ENCODE measurements around the gene DHRS2. TPM values are rescaled to one million over a fixed set of nuclear protein-coding genes. Genes with fewer than 3 reads are reported as not detected.

DHRS2 gene
- total RNA-seq, 2 donors from 2014 or later, result not detected

- no peaks in the 10 kb centered on the region for H3K9me3 ChIP-seq
- ATAC-seq (ENCODE audit: insufficient number of reproducible peaks, low FRiP score, low read depth) (no peak), DNase-seq (ENCODE audit: low spot score) (no peak)
- no peaks in the 10 kb centered on the region for H3K36me3 ChIP-seq
- no peaks in the 10 kb centered on the region for H3K4me1 ChIP-seq (ENCODE audit: control insufficient read depth in 1 of 2, low read depth in 2 of 2)
- TF ChIP-seq CTCF (IDR thresholded peaks at IDR 0.05), result no peak
- no peaks in the 10 kb centered on the region for H3K27me3 ChIP-seq (replicated peaks; ENCODE audit: insufficient read depth)
- H3K4me3 ChIP-seq, result no peak overlapping the region
- H3K27ac ChIP-seq, result no peak overlapping the region
Observed at GRCh38 chr14:23639891-23640523, 3.8 kb downstream of the DHRS2 start.

- ATAC-seq (ENCODE audit: insufficient number of reproducible peaks, low FRiP score, low read depth), result no peak
- H3K27ac ChIP-seq, result no peak overlapping the region
- H3K4me3 ChIP-seq, result no peak overlapping the region
- no peaks in the 10 kb centered on the region for H3K27me3 ChIP-seq (replicated peaks; ENCODE audit: insufficient read depth)
- H3K36me3 ChIP-seq, result no peaks in the 10 kb centered on the region
- H3K9me3 ChIP-seq, result no peaks in the 10 kb centered on the region
- no peak for DNase-seq (ENCODE audit: low spot score)
- H3K4me1 ChIP-seq (ENCODE audit: control insufficient read depth in 1 of 2, low read depth in 2 of 2), result no peaks in the 10 kb centered on the region
- no peak for TF ChIP-seq CTCF (IDR thresholded peaks at IDR 0.05)
Observed at GRCh38 chr14:23640524-23641141, 4.5 kb downstream of the DHRS2 start.

- no peak for ATAC-seq (ENCODE audit: insufficient number of reproducible peaks, low FRiP score, low read depth)
- H3K4me1 ChIP-seq (ENCODE audit: control insufficient read depth in 1 of 2, low read depth in 2 of 2), result no peaks in the 10 kb centered on the region
- no peaks in the 10 kb centered on the region for H3K27me3 ChIP-seq (replicated peaks; ENCODE audit: insufficient read depth)
- no peaks in the 10 kb centered on the region for H3K36me3 ChIP-seq
- no peak overlapping the region for H3K4me3 ChIP-seq
- H3K27ac ChIP-seq, result no peak overlapping the region
- H3K9me3 ChIP-seq, result no peaks in the 10 kb centered on the region
- DNase-seq (ENCODE audit: low spot score), result no peak
- TF ChIP-seq CTCF (IDR thresholded peaks at IDR 0.05), result no peak
Observed at GRCh38 chr14:23641180-23641914, 5.2 kb downstream of the DHRS2 start.

GRCh38 chr14:23641915-23642588 lies 5.9 kb downstream of the DHRS2 start:
- TF ChIP-seq CTCF (IDR thresholded peaks at IDR 0.05), result no peak
- no peaks in the 10 kb centered on the region for H3K36me3 ChIP-seq
- ATAC-seq (ENCODE audit: insufficient number of reproducible peaks, low FRiP score, low read depth) (no peak), DNase-seq (ENCODE audit: low spot score) (no peak)
- H3K27me3 ChIP-seq (replicated peaks; ENCODE audit: insufficient read depth), result no peaks in the 10 kb centered on the region
- H3K4me3 ChIP-seq, result no peak overlapping the region
- no peak overlapping the region for H3K27ac ChIP-seq
- H3K9me3 ChIP-seq, result no peaks in the 10 kb centered on the region
- no peaks in the 10 kb centered on the region for H3K4me1 ChIP-seq (ENCODE audit: control insufficient read depth in 1 of 2, low read depth in 2 of 2)

All from thoracic aorta (tissue), 2 donors.